GM06990 (cell line): ENCODE results near the gene IGFBP5.

Experiments used
- DNase-seq: peaks from one replicate; pipeline ENCODE4 v3.0.0-alpha.2; 2011; ENCODE audit not compliant: insufficient read length; ENCODE audit errors: extremely low read depth
- H3K27me3 ChIP-seq: replicated peaks from 2 replicates; pipeline ENCODE4 v1.6.0; 2011; ENCODE audit warnings: low read length; ENCODE audit not compliant: control insufficient read depth, insufficient read depth
- H3K36me3 ChIP-seq: 2 replicates; pipeline ENCODE4 v1.5.1; 2011; ENCODE audit warnings: low read length; ENCODE audit not compliant: control insufficient read depth, insufficient read depth
- H3K4me3 ChIP-seq: replicated peaks from 2 replicates; pipeline ENCODE4 v1.5.1; 2011; ENCODE audit warnings: low read depth, mild to moderate bottlenecking, control low read depth, low read length
- TF ChIP-seq, protein P1 (sequence below): IDR thresholded peaks from 2 replicates; pipeline ENCODE4 v1.5.1; 2011; ENCODE audit warnings: low read length, control low read depth, mild to moderate bottlenecking, inconsistent platforms; ENCODE audit not compliant: insufficient read depth, poor library complexity, severe bottlenecking

The IGFBP5 gene

DNA sequence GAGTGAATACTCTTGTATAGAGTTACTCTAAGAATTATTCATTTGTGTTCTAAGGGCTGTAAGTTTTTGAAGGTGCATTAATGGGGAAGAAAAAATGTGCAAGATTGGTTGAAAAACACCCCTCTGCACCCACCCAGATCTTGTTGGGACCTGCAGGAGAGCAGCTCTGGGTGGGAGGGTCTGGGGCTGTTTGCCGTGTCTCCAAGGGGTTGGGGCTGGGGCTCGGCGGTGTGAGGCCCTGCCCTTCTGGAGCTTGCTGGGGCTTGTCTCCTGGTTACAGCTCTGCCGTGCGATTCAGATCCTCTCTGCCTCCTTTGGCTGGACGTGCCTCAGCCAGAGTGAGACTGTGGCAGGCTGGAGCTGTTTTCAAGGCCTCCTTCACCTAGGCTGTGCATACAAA lies 36.1 kb downstream of the IGFBP5 start:
- H3K27me3 ChIP-seq, result no peaks in the 10 kb centered on the region; the same call in 1 of the 2 replicates
- no peaks in the 10 kb centered on the region for H3K36me3 ChIP-seq
- no peak for DNase-seq
- TF ChIP-seq, protein P1, sequence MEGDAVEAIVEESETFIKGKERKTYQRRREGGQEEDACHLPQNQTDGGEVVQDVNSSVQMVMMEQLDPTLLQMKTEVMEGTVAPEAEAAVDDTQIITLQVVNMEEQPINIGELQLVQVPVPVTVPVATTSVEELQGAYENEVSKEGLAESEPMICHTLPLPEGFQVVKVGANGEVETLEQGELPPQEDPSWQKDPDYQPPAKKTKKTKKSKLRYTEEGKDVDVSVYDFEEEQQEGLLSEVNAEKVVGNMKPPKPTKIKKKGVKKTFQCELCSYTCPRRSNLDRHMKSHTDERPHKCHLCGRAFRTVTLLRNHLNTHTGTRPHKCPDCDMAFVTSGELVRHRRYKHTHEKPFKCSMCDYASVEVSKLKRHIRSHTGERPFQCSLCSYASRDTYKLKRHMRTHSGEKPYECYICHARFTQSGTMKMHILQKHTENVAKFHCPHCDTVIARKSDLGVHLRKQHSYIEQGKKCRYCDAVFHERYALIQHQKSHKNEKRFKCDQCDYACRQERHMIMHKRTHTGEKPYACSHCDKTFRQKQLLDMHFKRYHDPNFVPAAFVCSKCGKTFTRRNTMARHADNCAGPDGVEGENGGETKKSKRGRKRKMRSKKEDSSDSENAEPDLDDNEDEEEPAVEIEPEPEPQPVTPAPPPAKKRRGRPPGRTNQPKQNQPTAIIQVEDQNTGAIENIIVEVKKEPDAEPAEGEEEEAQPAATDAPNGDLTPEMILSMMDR, result no peak
- H3K4me3 ChIP-seq, result no peak overlapping the region

DNA sequence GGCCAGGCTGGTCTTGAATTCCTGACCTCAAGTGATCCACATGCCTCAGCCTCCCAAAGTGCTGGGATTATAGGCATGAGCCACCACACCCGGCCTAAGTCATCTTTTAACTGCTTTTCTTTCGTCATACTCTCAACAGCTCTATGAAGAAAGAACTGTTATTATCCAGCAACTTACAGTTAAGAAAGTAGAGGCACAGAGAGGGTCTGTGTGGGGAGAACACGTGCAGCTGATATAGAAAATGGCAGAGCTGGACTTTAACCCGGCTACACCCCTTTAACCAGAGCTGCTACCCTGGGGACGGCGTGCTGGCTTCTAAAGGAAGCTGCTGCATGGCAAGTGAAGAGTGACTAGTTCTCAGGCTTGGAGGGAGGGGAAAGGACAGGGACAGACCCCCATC lies 36.6 kb downstream of the IGFBP5 start:
- no peak for DNase-seq
- H3K36me3 ChIP-seq, result no peaks in the 10 kb centered on the region
- TF ChIP-seq, protein P1, result no peak
- H3K27me3 ChIP-seq, result no peaks in the 10 kb centered on the region; the same call in none of the 2 replicates
- no peak overlapping the region for H3K4me3 ChIP-seq

DNA sequence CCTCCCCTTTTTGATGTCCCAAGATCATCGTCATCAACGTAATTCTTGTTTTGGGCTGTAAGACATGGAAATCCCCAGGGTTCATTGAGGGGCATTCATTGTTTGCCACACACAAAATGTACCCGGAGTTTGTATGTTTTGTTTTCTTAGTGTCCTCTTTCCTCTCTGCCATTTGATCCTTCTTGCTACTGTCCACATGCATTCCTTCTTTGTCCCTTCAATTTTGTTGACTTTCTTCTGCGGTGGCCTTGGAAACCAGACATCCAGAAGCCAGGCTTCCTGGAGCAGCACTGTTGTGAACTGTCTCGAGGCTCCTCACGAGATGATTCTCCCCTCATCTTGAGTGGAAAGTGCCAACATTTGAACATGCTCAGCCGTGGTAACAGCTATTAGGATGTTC lies 37.4 kb downstream of the IGFBP5 start:
- Histone ChIP-seq H3K27me3 (no peaks in the 10 kb centered on the region; the same call in none of the 2 replicates), H3K4me3 (no peak overlapping the region), H3K36me3 (no peaks in the 10 kb centered on the region)
- TF ChIP-seq, protein P1, result no peak
- no peak for DNase-seq

DNA sequence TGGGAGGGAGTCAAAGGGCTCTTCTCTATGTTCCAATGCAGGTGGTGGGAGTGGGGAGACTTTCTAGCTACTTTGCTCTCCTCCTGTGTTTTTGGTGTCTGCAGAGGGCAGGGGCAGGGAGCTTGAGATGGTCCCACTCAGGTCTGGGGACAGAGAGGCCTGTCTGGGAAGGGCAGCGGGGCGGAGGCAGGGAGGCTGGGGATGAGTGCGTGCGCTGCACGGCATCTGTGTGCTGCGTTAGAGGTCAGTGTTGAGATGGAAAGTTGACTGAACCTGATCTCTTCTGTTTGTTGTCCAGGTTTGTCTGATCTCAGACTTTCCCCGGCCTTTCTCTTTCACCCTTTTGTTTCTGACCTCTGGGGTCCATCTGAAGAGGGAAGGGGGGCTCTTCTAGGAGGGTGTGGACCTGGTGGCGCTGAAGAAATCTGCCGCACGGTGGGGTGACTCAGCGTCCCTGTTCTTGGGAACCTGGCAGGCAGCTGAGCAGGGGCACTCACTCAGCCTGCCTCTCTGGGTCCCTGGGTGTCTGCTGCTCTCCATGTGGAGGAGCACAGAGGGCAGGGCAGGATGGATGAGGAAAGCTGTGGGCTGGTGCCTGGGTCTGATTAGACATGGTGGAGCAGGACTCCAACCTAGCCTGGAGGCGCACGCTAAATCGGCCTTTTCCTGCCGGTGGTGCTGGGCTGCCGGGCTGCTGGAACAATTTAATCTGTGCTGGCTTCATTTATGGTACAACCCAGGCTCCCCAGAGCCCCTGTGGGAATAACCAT lies 38.1 kb downstream of the IGFBP5 start:
- H3K4me3 ChIP-seq, result no peak overlapping the region
- H3K36me3 ChIP-seq, result no peaks in the 10 kb centered on the region
- no peak for DNase-seq
- no peaks in the 10 kb centered on the region; the same call in none of the 2 replicates for H3K27me3 ChIP-seq
- TF ChIP-seq, protein P1, result no peak

DNA sequence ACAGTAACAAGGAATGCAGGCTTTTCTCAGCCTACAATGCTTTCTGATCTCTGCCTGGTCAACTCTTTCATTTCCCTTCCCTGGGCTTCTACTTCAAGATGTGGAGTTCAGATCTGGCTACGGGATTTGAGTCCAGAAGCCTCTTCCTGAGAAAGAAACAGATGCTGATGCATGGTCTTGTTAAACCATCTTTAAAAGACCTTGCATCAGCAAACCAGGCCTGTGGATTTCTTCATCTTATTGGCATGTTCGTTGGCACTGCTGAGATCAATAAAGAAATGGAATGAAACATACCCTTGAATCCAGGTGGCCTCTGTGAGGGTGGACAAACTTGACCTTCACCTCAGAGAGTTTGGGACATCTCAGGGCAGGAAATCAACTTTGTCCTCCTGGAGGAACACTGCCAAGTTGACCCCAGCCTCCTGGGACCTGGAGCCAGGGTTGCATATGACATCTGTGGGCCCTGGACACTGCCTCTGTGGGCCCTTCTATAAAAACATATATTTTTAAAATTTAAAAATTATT lies 40.8 kb downstream of the IGFBP5 start:
- Histone ChIP-seq H3K27me3 (no peaks in the 10 kb centered on the region; the same call in none of the 2 replicates), H3K36me3 (no peaks in the 10 kb centered on the region), H3K4me3 (no peak overlapping the region)
- DNase-seq, result no peak
- TF ChIP-seq, protein P1, result no peak
